ENCODE data around the gene RPS15A. TPM values are rescaled to one million over a fixed set of nuclear protein-coding genes. Genes with fewer than 3 reads are reported as not detected.

Gene RPS15A
- total RNA-seq: 3,215 and 3,677 TPM in 2 replicates

DNA sequence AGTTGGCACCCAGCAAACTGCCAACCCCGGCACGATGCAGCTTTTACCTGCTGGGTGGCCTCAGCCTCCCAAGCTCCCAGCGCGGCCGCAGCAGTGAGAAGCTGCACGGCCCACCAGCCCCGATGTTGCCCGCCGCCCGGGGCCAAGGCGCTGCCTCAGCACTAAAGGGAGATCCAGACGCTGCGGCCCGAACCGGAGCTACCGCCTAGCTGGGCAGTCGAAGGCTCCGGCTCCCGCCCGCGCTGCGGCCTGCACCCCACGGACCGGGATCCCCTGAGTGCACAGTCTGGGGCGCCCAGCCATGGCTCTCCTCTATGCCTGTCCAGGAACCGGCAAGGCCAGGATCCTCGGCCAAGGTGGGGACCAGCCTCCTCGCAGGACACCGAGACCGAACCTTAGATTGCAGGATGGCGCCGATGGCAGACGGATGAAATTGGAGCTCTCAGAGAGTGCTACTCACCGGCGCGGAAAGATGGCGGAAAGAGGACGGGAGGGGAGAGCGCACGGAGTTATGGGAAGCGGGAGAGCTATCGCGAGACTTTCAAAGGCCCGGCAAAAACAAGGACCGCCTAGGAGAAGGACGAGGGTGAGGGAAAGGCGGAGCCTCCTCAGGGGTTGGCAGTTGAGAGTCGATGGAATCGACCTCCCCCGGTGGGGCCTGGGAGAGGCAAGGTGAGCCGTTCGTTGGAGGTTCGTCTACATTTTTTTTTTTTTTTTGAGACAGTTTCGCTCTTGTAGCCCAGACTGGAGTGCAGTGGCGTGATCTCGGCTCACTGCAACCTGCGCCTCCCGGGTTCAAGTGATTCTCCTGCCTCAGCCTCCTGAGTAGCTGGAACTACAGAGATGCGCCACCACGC lies at the start of gene RPS15A:
Gene RPS15A, minus strand, starts transcription at position 485 of the 857 bp plus-strand sequence. CDS start 1,221 bp downstream, outside the sequence.

DNA sequence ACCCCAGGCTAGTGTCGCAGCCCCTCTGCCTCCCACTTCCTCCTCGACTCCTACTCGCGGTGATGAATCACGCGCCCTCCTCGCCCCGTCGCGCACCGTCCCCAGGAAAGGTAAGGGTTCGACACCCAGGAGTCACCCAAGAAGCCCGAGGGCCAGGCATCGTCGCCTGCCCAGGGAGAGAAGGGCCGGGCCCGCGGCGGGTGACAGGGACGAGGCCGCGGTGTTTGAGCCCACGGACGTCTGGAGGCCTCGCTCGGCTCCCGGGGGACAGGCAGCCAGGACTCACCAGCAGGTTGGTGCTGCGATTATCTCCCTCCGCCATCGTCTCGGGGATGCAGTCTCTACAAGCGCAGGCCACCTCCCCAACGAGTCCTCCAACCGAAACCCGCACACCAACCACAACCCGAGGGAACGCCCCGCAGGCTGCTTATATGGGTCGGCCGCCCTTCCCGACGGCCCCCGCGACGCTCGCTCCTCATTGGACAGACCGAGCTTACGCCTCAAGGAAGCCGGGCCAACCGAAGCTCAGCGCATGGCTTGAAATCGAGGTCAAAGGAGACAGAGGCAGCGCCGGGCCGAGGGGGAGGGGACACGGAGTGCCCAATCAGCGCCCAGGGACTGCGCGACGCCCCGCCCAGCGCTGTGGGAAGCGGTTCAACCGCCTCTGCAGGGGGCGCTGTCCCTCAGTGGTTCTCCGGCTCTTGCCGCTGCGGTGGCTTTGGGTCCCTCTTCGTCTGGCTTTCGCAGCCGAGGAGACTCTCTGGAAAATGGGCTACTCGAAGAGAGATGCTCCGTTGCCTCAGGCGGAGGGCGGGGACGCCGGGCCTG lies 11.2 kb upstream of the RPS15A start, which contains the start of gene ARL6IP1:
Gene ARL6IP1, minus strand, starts transcription at position 405 of the 828 bp plus-strand sequence. Its CDS starts 83 bp downstream, at position 322.

Other genes with a start within 250 kb of the RPS15A start
- 99.9 and 129 TPM in 2 replicates for gene NOMO2, start 228.2 kb downstream of the RPS15A start, total RNA-seq
- gene ARL6IP1, start 11.2 kb upstream of the RPS15A start, total RNA-seq: 145 and 219 TPM in 2 replicates
- 15.1 and 23.4 TPM in 2 replicates for gene SMG1, start 136.1 kb upstream of the RPS15A start, total RNA-seq
- 3.4 and 8.0 TPM in 2 replicates for gene TMC7, start 193.6 kb upstream of the RPS15A start, total RNA-seq

Measured in hair follicular keratinocyte (primary cell).